Right atrium auricular region (tissue), 2 donors: ENCODE results near the gene ENTREP3. TPM values are rescaled to one million over a fixed set of nuclear protein-coding genes. Genes with fewer than 3 reads are reported as not detected.
"Not testable (repeated sequence)": the region's sequence is repeated elsewhere in the genome, so short reads cannot be mapped to it uniquely, and the experiment has no call there.

ENCODE experiments used
- DNase-seq: peaks from one replicate; pipeline ENCODE4 v3.0.0-alpha.2; 2019; ENCODE audit warnings: low spot score
- H3K27ac ChIP-seq, 2 donors: fragments of 200-600 bp; sonication (generic); 1 replicate in 1 of 2; 2 replicates in 1 of 2; pipeline ENCODE4 v1.5.1; 2016 to 2019
- H3K27me3 ChIP-seq, 2 donors: fragments of 200-600 bp; sonication (generic); one replicate each; pipeline versions ENCODE4 v1.5.1 to v1.6.0; 2017 to 2019
- H3K36me3 ChIP-seq: fragments of 200-600 bp; sonication (generic); one replicate; pipeline ENCODE4 v1.5.1; 2016
- H3K4me1 ChIP-seq, 2 donors: fragments of 200-600 bp; sonication (generic); one replicate each; pipeline versions ENCODE4 v1.5.1 to v1.6.0; 2017 to 2019
- H3K4me3 ChIP-seq, 2 donors: fragments of 200-600 bp; sonication (generic); 1 replicate in 1 of 2; 2 replicates in 1 of 2; pipeline ENCODE4 v1.5.1; 2017 to 2019; ENCODE audit warnings: mild to moderate bottlenecking in 1 of 2, moderate library complexity in 1 of 2
- H3K9me3 ChIP-seq, 2 donors: fragments of 200-600 bp; sonication (generic); one replicate each; pipeline ENCODE4 v1.5.1; 2019
- total RNA-seq, 2 donors: library from RNA; depleted of rRNA; stranded (reverse); fragments of >200 nt; gene quantifications; one replicate each; pipeline ENCODE4 v1.1.0, GENCODE V29; 2016
- TF ChIP-seq, protein P1 (sequence below), 2 donors: fragments of 200-600 bp; sonication (generic); IDR thresholded peaks; one replicate each; pipeline ENCODE4 v1.5.1; 2019; ENCODE audit warnings: antibody characterized with exemption in 2 of 2

ENTREP3 gene
- total RNA-seq, 2 donors from 2014 or later = 14.4 to 15.5 TPM

DNA sequence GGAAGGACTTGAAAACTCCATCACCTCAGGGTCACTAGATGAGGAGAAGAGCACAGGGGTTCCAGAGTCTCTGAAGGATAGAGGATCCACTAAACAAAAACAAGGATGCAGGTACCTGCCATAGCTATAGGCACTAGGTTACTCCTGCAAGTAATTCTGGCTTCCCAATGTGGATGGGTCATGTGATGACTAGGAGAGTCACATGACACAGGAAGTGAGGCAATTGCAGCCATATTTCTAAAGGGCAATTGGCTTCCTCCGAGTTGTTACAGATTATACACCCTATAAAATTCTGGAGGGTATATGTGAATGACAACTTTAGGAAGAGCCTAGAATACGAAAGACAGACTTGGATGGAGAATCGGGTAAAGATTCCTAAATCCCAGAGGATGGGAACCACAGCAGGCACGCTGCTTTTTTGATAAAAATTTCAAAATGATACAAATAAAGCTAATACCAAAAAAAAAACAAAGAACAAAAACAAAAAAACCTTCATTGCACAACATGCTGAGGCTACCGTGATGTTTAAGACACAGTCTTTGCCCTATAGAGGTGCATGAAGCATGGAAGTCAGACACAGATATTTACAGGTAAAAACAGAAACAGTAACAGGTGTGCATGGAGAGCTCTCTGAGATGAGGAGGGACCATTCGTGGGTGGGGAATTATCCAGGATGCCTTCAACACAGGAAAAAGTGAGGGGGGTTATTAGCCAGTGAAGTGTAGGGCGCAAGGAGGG is 36.3 kb downstream of the ENTREP3 start:
- no peak overlapping the region for H3K27ac ChIP-seq
- TF ChIP-seq, protein P1, sequence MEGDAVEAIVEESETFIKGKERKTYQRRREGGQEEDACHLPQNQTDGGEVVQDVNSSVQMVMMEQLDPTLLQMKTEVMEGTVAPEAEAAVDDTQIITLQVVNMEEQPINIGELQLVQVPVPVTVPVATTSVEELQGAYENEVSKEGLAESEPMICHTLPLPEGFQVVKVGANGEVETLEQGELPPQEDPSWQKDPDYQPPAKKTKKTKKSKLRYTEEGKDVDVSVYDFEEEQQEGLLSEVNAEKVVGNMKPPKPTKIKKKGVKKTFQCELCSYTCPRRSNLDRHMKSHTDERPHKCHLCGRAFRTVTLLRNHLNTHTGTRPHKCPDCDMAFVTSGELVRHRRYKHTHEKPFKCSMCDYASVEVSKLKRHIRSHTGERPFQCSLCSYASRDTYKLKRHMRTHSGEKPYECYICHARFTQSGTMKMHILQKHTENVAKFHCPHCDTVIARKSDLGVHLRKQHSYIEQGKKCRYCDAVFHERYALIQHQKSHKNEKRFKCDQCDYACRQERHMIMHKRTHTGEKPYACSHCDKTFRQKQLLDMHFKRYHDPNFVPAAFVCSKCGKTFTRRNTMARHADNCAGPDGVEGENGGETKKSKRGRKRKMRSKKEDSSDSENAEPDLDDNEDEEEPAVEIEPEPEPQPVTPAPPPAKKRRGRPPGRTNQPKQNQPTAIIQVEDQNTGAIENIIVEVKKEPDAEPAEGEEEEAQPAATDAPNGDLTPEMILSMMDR (IDR thresholded peaks at IDR 0.05) = no peak
- no peak overlapping the region for H3K4me3 ChIP-seq
- no peak for DNase-seq
- H3K27me3 ChIP-seq = no peaks in the 10 kb centered on the region
- H3K9me3 ChIP-seq = no peaks in the 10 kb centered on the region
- H3K36me3 ChIP-seq = no peaks in the 10 kb centered on the region
- H3K4me1 ChIP-seq = peaks cover 0 to 4% of the 10 kb centered on the region in 2 donors

DNA sequence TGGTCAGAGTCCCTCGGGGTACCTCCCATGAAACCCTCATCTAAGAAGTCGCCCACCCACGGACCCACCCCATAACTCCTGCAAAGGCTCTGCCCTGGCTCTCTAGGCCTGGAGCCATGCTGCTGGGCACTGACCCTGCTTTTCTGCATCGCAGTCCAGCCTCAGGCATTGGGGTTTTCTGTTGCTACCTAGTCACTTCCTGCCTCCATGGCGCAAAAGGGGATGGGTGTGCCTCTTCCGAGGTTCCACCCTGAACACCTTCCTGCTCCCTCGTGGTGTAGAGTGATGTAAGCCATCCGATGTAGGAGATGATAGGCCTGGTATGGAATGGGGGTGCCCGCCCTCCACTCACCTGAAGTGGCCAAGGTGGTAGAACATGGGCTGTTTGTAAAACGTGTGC is 40.6 kb downstream of the ENTREP3 start:
- H3K36me3 ChIP-seq, H3K4me3 ChIP-seq, DNase-seq, H3K27me3 ChIP-seq, H3K27ac ChIP-seq, H3K9me3 ChIP-seq: not testable (repeated sequence)
- H3K4me1 ChIP-seq = peaks cover 0 to 12% of the 10 kb centered on the region in 2 donors

DNA sequence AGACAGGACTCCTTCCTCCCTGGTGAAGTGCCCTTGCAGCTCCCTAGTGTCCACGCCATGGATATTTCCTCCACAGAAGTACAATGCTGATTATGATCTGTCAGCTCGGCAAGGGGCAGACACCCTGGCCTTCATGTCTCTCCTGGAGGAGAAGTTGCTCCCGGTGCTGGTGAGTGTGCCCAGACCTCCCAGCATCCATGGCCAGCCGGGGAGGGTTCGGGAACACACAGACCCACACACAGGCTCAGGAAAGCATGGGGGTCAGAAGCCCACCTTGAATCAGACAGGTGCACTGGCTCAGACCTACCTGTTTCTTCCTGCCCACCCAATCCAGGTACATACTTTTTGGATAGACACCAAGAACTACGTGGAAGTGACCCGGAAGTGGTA is 43.2 kb downstream of the ENTREP3 start:
- not testable (repeated sequence) for H3K27ac ChIP-seq, H3K27me3 ChIP-seq, H3K36me3 ChIP-seq, H3K9me3 ChIP-seq, DNase-seq, H3K4me3 ChIP-seq
- peaks cover 0 to 26% of the 10 kb centered on the region in 2 donors for H3K4me1 ChIP-seq

DNA sequence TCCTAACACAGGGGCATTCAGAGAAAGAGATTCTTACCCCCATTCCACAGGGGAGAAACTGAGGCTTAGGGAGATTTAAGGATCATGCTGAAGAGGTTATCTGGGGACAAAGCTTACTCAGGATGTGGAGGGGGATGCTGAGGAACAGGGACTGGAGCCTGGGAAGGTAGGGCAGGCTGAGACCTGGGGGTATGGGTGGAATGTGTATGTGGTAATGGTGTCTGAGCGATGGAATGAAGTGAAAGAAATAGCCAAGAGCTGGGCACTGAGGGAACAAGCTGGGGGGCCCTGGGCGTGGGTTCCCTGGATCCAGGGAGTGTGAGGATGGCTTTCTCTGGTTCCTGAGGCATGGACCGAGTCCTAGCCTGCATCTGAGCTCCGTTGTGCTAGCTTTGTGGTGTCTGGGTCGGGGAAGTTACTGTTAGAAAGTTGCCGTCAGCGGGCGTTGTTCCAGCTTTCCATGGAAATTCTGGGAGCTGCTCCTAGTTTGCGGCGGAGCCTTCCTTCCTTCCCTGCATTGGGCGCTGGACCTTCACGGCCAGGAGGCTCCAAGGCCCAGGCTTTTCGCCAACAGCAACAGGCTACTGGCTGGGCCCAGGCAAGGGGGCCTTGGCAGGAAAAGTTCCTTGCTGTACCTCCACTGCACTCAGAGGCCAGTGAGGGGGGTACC is 43.8 kb downstream of the ENTREP3 start:
- not testable (repeated sequence) for H3K4me3 ChIP-seq, H3K27me3 ChIP-seq, H3K9me3 ChIP-seq, DNase-seq, H3K27ac ChIP-seq, H3K36me3 ChIP-seq
- H3K4me1 ChIP-seq = peaks cover 0 to 32% of the 10 kb centered on the region in 2 donors

DNA sequence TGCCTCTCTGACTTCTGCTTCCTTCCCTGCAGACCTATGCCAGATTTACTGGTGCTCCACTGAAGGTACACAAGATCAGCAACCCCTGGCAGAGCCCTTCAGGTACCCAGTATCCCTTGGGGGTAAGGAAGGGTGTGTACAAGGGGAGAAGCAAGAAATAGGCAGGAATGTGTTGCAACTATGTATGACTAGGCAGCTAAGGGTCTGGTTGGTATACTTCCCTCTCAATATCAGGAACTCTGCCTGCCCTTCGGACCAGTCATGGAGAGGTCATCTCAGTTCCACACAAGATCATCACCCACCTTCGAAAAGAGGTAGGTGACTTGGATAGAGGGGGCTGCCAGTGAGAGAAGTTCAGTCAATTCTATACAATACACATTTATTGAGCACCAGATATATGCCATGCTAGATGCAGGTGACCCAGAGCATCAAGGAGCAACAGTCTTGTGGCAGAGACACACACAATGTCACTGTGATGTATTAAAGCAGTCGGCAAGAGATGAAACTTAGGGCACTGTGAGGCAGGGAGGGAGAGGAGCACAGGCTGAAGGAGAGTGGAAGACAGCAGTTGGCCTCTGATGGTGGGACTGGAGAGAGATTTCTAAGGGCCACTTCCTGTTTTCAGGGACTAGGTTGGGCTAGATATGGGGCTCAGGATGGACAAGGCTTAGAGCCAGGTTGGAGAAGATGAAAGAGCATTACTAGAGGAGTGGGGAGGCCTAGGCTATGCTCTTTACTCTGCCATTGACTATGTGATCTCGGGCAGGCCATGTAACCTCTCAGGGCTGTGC is 44.8 kb downstream of the ENTREP3 start:
- peaks cover 10% of the 10 kb centered on the region for H3K36me3 ChIP-seq
- no peak overlapping the region for H3K27ac ChIP-seq
- H3K9me3 ChIP-seq = no peaks in the 10 kb centered on the region
- H3K4me1 ChIP-seq = peaks cover 0 to 36% of the 10 kb centered on the region in 2 donors
- no peak for DNase-seq
- no peak overlapping the region for H3K4me3 ChIP-seq
- no peaks in the 10 kb centered on the region for H3K27me3 ChIP-seq
- TF ChIP-seq, protein P1 (IDR thresholded peaks at IDR 0.05) = no peak

DNA sequence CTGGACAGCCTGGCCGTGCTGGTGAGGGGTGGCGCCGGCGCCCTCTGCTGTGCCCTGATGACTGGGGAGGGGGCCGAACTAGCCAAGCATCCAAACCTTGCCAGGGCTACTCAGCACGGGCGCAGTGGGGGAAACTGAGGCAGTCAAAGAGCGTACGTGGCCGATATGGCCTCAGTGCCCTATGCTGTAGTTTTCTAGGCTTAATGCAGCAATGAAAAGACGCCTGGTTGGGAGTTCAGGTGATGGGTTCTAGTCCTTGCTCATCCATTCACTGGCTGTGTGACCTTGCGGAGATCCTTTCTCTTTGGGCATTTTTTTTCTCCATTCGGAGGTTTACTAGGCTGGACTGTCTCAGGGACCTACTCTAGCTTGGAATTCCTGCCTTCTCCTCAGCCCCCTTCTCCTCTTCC is 46.0 kb downstream of the ENTREP3 start:
- peaks cover 10% of the 10 kb centered on the region for H3K36me3 ChIP-seq
- peaks cover 0 to 36% of the 10 kb centered on the region in 2 donors for H3K4me1 ChIP-seq
- H3K9me3 ChIP-seq = no peaks in the 10 kb centered on the region
- H3K27me3 ChIP-seq = no peaks in the 10 kb centered on the region
- DNase-seq = no peak
- peak overlapping the region; percentile 99 to 100 for H3K27ac ChIP-seq
- TF ChIP-seq, protein P1 (IDR thresholded peaks at IDR 0.05) = no peak
- H3K4me3 ChIP-seq = peak overlapping the region; percentile 79
